HG03460 (cell line): Measurements from ENCODE around the gene CRYAA.
"Not testable (repeated sequence)": the region's sequence is repeated elsewhere in the genome, so short reads cannot be mapped to it uniquely, and the experiment has no call there.

Experiments
- ATAC-seq: cut with Tn5 transposase; IDR thresholded peaks from one replicate; pipeline ENCODE4 v1.9.1; 2021; ENCODE audit not compliant: unreplicated experiment

The CRYAA gene

GRCh38 chr21:43168708-43169107 is at the start of gene CRYAA:
Gene CRYAA (plus strand): TSS chr21:43169008. CDS start chr21:43169100, 92 bp downstream.
- ATAC-seq = not testable (repeated sequence)

- ATAC-seq = not testable (repeated sequence)
Measured at GRCh38 chr21:43130094-43130493, 38.7 kb upstream of the CRYAA start.

GRCh38 chr21:43134520-43134919 is 34.3 kb upstream of the CRYAA start:
- ATAC-seq = not testable (repeated sequence)

GRCh38 chr21:43138944-43139343 is 29.9 kb upstream of the CRYAA start:
- ATAC-seq = not testable (repeated sequence)

- ATAC-seq = not testable (repeated sequence)
Measured at GRCh38 chr21:43141407-43141806, 27.4 kb upstream of the CRYAA start.

GRCh38 chr21:43146637-43147036 is 22.2 kb upstream of the CRYAA start:
- not testable (repeated sequence) for ATAC-seq

GRCh38 chr21:43147999-43148398 is 20.8 kb upstream of the CRYAA start:
- ATAC-seq = not testable (repeated sequence)

- not testable (repeated sequence) for ATAC-seq
Measured at GRCh38 chr21:43149344-43149743, 19.5 kb upstream of the CRYAA start.

GRCh38 chr21:43153601-43154000 is 15.2 kb upstream of the CRYAA start:
- ATAC-seq = not testable (repeated sequence)

- ATAC-seq = not testable (repeated sequence)
Measured at GRCh38 chr21:43159279-43160175, 9.3 kb upstream of the CRYAA start.

GRCh38 chr21:43161826-43162707 is 6.7 kb upstream of the CRYAA start:
- not testable (repeated sequence) for ATAC-seq

GRCh38 chr21:43162708-43163205 is 6.1 kb upstream of the CRYAA start:
- not testable (repeated sequence) for ATAC-seq

GRCh38 chr21:43164823-43165222 is 4.0 kb upstream of the CRYAA start:
- peak; percentile 50 for ATAC-seq

- not testable (repeated sequence) for ATAC-seq
Measured at GRCh38 chr21:43165734-43166133, 3.1 kb upstream of the CRYAA start.

GRCh38 chr21:43169230-43169886 is 550 bp downstream of the CRYAA start:
- not testable (repeated sequence) for ATAC-seq

- not testable (repeated sequence) for ATAC-seq
Measured at GRCh38 chr21:43169891-43170290, 1.1 kb downstream of the CRYAA start.

GRCh38 chr21:43172812-43173211 is 4.0 kb downstream of the CRYAA start:
- not testable (repeated sequence) for ATAC-seq

- not testable (repeated sequence) for ATAC-seq
Measured at GRCh38 chr21:43173438-43173837, 4.6 kb downstream of the CRYAA start.

- not testable (repeated sequence) for ATAC-seq
Measured at GRCh38 chr21:43173930-43174329, 5.1 kb downstream of the CRYAA start.

- ATAC-seq = not testable (repeated sequence)
Measured at GRCh38 chr21:43174998-43175397, 6.2 kb downstream of the CRYAA start.

GRCh38 chr21:43176621-43177020 is 7.8 kb downstream of the CRYAA start:
- peak; percentile 37 for ATAC-seq
